Fibroblast of skin of abdomen (primary cell): ENCODE results near the gene PITX3.
"Not testable (repeated sequence)": the region's sequence is repeated elsewhere in the genome, so short reads cannot be mapped to it uniquely, and the experiment has no call there.

ENCODE experiments used
- DNase-seq: peaks from one replicate; pipeline ENCODE4 v3.0.0-alpha.2; 2013

PITX3 gene

GRCh38 chr10:102225646-102226541 is 15.4 kb downstream of the PITX3 start, which contains the start of gene ELOVL3:
TSS of gene ELOVL3 (plus strand) at chr10:102226299. CDS start at chr10:102226549, 250 bp downstream.
- peak; percentile 94 for DNase-seq

DNA sequence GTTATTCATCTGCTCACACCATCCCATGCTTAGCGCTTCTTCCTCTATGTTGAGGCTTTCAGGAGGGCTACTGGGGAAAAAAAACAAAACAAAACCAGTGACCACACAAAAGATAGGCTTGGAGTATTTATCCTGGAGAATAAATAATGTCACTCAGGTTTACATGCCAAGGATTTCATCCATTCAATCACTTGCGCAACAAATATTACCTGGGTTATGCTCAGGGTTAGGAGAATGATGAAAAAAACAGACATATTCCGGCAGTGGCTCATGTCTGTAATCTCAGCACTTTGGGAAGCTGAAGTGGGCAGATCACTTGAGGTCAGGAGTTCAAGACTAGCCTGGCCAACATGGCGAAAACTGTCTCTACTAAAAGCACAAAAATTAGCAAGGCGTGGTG is 18.5 kb downstream of the PITX3 start:
- no peak for DNase-seq

DNA sequence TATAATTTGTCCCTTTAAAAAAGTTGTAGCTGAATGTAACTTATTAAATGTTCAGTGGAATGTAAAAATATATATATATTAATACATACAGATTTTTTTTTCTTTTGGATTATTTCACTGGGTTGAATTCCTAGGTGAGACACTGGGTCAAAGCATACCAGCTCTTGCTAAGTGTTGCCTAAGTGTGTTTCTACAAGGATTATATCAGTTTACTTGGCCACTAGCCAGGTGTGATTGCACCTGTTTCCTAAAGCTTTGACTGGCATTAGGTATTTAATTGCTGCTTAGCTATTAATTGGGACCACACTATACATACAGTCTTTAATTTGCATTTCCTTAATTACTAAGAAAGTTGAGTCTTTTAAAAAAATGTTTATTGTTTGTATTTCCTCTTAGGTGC is 20.7 kb downstream of the PITX3 start:
- no peak for DNase-seq

DNA sequence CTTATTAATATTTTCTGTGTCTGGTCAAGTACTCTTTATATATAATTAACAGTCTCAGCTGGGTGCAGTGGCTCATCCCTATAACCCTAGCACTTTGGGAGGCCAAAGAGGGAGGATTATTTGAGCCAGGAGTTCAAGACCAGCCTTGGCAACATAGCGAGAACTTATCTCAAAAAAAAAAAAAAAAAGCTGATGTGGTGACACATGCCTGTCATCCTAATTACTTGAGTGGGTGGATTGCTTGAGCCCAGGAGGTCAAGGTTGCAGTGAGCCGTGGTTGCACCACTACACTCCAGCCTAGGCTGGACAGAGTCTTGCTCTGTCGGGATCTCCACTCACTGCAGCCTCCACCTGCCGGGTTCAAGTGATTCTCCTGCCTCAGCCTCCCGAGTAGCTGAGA is 21.9 kb downstream of the PITX3 start:
- DNase-seq: no peak

- not testable (repeated sequence) for DNase-seq
Measured at GRCh38 chr10:102213599-102213998, 27.7 kb downstream of the PITX3 start.

- DNase-seq: no peak
Measured at GRCh38 chr10:102211615-102212299, 29.6 kb downstream of the PITX3 start.

GRCh38 chr10:102208311-102209035 is 32.8 kb downstream of the PITX3 start:
- no peak for DNase-seq

- DNase-seq: no peak
Measured at GRCh38 chr10:102202386-102202785, 38.9 kb downstream of the PITX3 start.

- no peak for DNase-seq
Measured at GRCh38 chr10:102200751-102201640, 40.3 kb downstream of the PITX3 start.

- DNase-seq: no peak
Measured at GRCh38 chr10:102198027-102198426, 43.3 kb downstream of the PITX3 start.

- no peak for DNase-seq
Measured at GRCh38 chr10:102196893-102197292, 44.4 kb downstream of the PITX3 start.

DNA sequence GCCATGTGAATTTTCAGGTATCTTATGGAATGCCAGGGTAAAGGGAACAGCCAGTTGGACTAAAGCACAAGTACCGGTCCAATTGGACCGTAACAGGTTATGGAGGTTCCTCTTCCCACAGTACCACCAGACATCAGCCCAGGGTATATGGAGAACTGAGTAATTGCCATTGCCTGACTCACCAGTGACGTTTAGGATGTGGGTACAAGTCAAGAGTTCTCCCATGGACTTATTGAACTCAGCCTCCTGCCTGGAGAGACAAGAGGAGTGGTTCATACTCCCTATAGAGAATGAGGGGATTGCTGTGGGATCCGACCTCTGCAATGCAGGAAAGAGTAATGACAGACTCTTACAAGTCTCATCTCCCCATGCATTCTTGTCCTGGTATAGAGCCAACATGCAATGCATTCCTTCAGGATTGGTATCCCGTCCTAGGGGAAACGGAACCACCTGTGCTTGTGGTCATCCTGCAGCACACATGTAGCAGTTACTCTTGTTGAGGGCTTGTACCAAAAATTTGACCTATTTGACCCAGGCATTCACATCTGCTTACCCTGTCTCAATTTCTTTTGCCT is 45.9 kb downstream of the PITX3 start:
- DNase-seq: peak; percentile 6

DNA sequence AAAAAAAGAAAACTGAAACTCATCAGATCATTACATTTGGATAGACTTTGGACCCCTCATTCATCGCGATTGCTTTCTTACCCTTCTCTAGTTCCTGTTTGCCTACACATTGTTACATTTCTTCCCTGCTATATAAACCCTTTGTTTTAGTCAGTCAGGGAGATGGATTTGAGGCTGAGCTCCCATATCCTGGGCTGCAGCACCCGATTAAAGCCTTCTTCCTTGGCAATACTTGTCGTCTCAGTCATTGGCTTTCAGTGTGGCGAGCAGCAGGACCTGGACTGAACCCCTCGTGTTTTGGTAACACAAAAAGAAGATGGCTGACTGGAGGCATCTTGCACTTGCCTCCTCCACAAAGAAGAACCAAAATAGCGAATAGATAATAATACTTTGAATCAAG is 49.4 kb downstream of the PITX3 start:
- no peak for DNase-seq

DNA sequence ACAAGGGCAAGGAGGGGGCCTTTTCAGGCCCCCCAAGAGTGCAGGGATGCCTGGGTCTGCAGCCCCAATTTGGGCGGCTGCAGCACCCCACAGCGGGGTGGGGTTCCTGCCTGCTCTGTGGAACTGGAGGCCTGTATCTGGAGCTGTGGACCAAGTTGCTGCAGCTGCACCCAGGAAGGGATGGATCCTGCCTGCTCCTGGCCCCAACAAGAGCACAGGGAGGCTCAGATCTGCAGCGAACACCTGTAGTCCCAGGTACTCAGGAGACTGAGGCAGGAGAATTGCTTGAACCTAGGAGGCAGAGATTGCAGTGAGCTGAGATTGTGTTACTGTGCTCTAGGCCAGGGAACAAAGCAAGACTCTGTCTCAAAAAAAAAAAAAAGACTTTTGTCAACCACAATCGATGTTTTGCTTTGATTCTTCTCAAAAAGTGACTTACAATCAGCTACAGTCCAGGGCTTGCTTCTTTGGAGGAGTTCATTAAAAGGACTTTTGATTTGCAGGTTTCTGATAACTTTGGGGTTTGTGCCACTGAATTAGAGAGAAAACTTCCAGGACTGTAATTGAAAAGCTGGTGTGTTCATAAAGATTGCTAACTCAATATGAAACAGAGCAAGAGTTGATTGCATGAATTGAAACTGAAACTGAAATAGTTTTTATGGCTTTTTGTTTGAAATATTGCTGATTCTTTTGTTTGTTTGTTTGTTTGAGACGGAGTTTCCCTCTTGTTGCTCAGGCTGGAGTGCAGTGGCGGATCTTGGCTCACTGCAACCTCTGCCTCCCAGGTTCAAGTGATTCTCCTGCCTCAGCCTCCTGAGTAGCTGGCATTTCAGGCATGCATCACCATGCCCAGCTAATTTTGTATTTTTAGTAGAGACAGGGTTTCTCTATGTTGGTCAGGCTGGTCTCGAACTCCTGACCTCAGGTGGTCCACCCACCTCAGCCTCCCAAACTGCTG is 52.1 kb downstream of the PITX3 start:
- DNase-seq: not testable (repeated sequence)

GRCh38 chr10:102188298-102188940 is 52.9 kb downstream of the PITX3 start:
- DNase-seq: no peak

GRCh38 chr10:102185811-102186527 is 55.3 kb downstream of the PITX3 start:
- no peak for DNase-seq

- DNase-seq: no peak
Measured at GRCh38 chr10:102185272-102185671, 56.0 kb downstream of the PITX3 start.

DNA sequence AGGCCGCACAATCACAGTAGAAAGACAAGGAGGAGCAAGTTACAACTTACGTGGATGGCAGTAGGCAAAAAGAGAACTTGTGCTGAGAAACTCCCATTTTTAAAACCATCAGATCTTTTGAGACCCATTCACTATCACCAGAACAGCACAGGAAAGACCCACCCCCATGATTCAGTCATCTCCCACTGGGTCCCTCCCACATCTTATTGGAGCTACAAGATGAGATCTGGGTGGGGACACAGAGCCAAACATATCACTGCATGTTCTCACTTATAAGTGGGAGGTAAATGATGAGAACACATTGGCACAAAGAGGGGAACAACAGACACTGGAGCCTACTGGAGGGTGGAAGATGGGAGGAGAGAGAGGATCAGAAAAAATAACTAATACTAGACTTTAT is 56.7 kb downstream of the PITX3 start:
- DNase-seq: no peak
